Hair follicle dermal papilla cell (primary cell): ENCODE results near the gene TMEM258. TPM values are rescaled to one million over a fixed set of nuclear protein-coding genes. Genes with fewer than 3 reads are reported as not detected.

Source experiments
- total RNA-seq: library from RNA; depleted of rRNA; stranded (reverse); fragments of >200 nt; gene quantifications from 2 replicates; pipeline ENCODE4 v1.2.3, GENCODE V29; 2012

Gene TMEM258
- 43.6 and 46.1 TPM in 2 replicates for total RNA-seq

DNA sequence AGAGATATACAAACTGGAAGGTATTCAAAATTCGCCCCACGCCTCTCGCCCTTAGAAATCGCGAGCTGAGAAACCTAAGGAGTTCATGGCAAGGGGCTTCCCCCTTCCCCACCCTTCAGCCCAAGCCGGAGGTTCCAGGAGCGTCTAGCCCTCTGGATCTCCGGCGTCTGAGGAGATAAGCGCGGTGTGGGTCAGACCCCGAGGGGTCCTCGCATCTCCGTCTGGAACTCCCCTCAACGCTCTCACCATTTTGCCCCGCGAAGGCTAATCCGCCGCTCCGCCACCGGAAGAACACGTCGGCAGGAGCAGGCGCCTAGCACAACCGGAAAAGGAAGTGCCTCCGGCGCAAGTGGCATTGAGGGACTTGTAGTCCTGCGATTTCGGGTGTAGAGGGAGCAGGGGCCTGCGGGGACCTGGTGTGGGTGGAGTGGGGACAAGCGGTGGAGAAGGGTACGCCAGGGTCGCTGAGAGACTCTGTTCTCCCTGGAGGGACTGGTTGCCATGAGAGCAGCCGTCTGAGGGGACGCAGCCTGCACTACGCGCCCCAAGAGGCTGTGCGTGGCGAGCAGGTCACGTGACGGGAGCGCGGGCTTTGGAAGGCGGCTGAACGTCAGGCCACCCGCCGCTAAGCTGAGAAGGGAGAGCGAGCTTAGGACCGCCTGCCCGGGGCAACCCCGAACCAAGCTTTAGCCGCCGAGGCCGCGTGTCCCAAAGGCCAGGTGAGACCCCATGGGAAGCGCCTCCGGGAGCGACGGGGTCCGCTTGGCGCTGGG, at the start of gene TMEM258, which contains the start of gene FEN1:
TSS of gene TMEM258 (minus strand) at position 290 of the 773 bp plus-strand sequence. CDS start at position 249, 41 bp downstream.
TSS of gene FEN1 (plus strand) at position 602 of the 773 bp plus-strand sequence. CDS start 2,451 bp downstream, outside the sequence.

DNA sequence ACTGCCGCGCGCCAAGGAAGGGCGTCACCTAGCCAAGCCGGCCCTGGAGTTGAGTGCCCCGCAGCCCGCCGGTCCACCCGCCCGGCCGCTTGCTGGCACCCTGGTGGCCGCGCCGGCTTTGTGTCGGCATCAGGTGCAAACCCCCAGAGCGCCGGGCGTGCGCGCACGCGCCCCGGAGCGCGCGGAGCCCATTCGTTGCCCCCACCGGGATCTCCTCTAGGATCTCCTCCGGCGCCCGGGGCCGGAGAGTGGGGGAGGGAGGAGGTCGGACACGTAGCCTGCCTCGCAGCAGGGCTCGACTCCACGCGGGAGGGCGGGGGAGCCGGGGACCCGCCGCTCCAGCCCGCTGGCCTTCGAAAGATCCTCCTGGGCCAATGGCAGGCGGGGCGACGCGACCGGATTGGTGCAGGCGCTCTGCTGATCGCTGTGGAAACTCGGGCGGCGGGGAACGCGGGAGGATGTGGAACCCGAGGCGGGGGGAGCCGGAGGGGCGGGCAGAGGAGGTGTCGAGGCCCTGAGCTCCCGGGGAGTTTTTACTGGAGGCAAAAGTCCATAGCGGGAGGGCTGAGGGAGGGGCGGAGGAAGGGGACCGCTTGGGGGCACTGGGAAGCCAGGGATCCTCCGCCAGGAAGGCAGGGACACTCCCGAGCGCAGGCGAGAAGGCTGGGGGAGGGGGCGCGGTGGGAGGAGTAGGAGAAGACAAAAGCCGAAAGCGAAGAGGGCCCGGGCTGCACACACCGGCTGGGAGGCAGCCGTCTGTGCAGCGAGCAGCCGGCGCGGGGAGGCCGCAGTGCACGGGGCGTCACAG, 35.4 kb upstream of the TMEM258 start, which contains the start of gene FADS2:
TSS of gene FADS2 (plus strand) at position 730 of the 808 bp plus-strand sequence. CDS start 91 bp downstream, outside the sequence.

DNA sequence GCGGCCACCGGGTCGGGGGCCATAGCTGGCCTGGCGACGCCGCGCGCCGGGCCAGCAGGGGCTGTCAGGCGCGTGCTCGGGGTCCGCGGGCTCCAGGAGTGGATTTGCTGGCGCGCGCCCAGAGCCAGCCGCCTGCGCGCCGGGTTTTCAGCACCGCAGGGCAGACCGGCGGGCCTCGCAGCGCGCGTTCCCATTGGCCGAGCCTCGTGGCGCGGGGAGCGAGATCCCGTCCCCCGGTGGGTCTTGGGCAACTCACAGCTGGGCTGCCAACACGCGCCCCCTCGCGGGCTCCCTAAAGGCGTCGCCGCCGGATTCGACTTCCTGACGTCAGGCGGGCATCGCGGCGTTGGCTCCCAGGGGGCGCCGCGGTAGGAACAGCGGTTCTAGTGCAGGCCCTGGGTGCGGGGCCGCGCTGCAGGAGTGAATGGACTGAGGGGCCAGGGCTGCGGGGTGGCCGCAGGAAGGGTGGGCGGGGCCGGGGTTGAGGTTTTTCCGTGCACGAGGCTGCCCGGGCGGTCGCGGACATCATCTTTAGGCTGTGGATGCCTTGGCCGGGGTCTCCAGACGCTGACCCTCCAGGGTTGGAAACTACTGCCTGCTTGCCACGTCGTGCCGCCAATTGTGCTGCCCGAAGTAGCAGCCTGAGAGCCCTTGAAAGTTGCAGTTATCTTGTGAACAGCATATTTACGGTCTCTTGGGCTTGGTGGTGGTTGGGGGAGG, 24.5 kb upstream of the TMEM258 start, which contains the start of gene FADS1:
TSS of gene FADS1 (minus strand) at position 268 of the 720 bp plus-strand sequence. CDS start at position 194, 74 bp downstream.

DNA sequence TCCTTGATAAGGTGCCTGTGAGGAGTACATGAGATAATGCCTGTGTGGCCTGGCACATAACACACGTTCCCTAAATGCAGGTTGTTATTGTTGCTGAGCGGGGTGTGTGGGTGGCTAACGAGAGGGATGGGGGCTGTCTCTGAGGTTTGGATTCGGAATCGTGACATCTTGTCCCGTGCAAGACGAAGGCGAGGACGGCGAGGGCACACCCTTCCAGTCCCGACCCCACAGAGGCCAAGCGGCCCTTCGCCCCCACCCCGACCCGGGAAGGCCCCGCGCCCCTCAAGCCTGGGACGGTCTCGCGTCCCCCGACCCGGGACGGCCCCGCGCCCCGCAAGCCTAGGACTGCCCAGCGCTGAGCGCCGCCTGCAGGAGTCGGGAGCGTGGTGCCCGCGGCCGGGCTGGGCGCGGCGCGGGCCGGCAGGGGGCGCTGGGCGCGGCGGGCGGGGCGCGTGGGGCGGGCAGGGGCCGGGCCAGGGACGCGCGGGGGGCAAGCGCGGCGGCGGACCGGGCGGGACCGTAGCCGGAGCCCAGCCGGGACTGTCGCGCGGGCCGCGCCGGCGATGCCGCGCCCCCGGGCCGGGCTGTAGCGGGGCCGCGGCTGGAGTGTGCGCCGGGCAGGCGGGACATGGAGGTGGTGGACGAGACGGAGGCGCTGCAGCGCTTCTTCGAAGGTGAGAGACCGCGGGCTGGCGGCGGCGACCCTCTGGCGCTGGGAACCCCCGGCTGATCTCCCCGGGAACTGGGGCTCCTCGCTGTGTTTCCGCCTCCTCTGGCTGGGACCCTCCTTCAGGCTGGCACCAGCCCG, 40.1 kb downstream of the TMEM258 start, which contains the start of gene MYRF:
TSS of gene MYRF (plus strand) at position 520 of the 808 bp plus-strand sequence. CDS start at position 629, 109 bp downstream.

Other genes starting within 250 kb of the TMEM258 start
- gene SYT7, start 211.5 kb downstream of the TMEM258 start, total RNA-seq, result 0.61 and 0.65 TPM in 2 replicates
- gene DAGLA, start 112.2 kb downstream of the TMEM258 start, total RNA-seq, result 2.2 and 3.4 TPM in 2 replicates
- 0.24 and 0.32 TPM in 2 replicates for gene MYRF, start 40.0 kb downstream of the TMEM258 start, total RNA-seq
- 6.0 and 6.7 TPM in 2 replicates for gene FEN1, start 312 bp upstream of the TMEM258 start, total RNA-seq
- gene FADS1, start 24.4 kb upstream of the TMEM258 start, total RNA-seq, result 279 and 347 TPM in 2 replicates
- gene FADS2, start 35.7 kb upstream of the TMEM258 start, total RNA-seq, result 555 and 667 TPM in 2 replicates
- 88.6 and 121 TPM in 2 replicates for gene FADS3, start 98.9 kb upstream of the TMEM258 start, total RNA-seq
- gene RAB3IL1, start 125.0 kb upstream of the TMEM258 start, total RNA-seq, result 16.9 and 19.0 TPM in 2 replicates
- 5.2 and 5.5 TPM in 2 replicates for gene BEST1, start 157.8 kb upstream of the TMEM258 start, total RNA-seq
- gene FTH1, start 175.0 kb upstream of the TMEM258 start, total RNA-seq, result 724 and 814 TPM in 2 replicates